Activated CD8-positive, alpha-beta T cell treated with anti-CD3 and anti-CD28 coated beads for 36 hours (primary cell): ENCODE measurements around the gene SKAP1. TPM values are rescaled to one million over a fixed set of nuclear protein-coding genes. Genes with fewer than 3 reads are reported as not detected.
"Not testable (repeated sequence)": the region's sequence is repeated elsewhere in the genome, so short reads cannot be mapped to it uniquely, and the experiment has no call there.

ENCODE experiments used
- ATAC-seq: fragments of 200-7000 bp; cut with Tn5 transposase; one replicate; pipeline ENCODE4 v1.10.0; 2021; ENCODE audit warnings: mild to moderate bottlenecking, moderate library complexity
- CTCF ChIA-PET: fragments of 350-600 bp; sonication (Branson Sonifier 250); formaldehyde crosslinking; loops from one replicate; lab custom pipeline; 2021; ENCODE audit warnings: antibody characterized with exemption; lab: Charles Lee
- POLR2A ChIA-PET: fragments of 350-600 bp; sonication (Branson Sonifier 250); formaldehyde crosslinking; loops from one replicate; lab custom pipeline; 2021; ENCODE audit warnings: antibody characterized with exemption; lab: Charles Lee
- DNase-seq: peaks from one replicate; pipeline ENCODE4 v3.0.0-alpha.2; 2020
- H3K27ac Mint-ChIP-seq: one replicate; pipeline ENCODE4 v1.8.0; 2021; ENCODE audit warnings: mild to moderate bottlenecking, mixed read lengths
- H3K27me3 Mint-ChIP-seq: one replicate; pipeline ENCODE4 v1.8.0; 2021; ENCODE audit warnings: mixed read lengths
- H3K36me3 Mint-ChIP-seq: one replicate; pipeline ENCODE4 v1.8.0; 2021; ENCODE audit warnings: low read depth, mixed read lengths
- H3K4me1 Mint-ChIP-seq: one replicate; pipeline ENCODE4 v1.8.0; 2021; ENCODE audit warnings: low read depth, mixed read lengths
- H3K4me3 Mint-ChIP-seq: one replicate; pipeline ENCODE4 v1.8.0; 2021; ENCODE audit warnings: mild to moderate bottlenecking, moderate library complexity, mixed read lengths
- H3K9me3 Mint-ChIP-seq: one replicate; pipeline ENCODE4 v1.8.0; 2021; ENCODE audit warnings: mixed read lengths
- intact Hi-C: fragments of 100-400 bp; cut with micrococcal nuclease; formaldehyde crosslinking; loops from one replicate; pipeline ENCODE4 v1.10.0; 2022
- total RNA-seq, 2 experiments: library from RNA; stranded (reverse); gene quantifications; one replicate each; pipeline ENCODE4 v1.2.3, GENCODE V29; 2021
- TF ChIP-seq, protein P1 (sequence below): fragments of 200-600 bp; IDR thresholded peaks from one replicate; pipeline ENCODE4 v1.8.0; 2022; ENCODE audit warnings: antibody characterized with exemption, mild to moderate bottlenecking

The SKAP1 gene
- total RNA-seq, 2 experiments from 2014 or later, result 73.9 to 81.3 TPM

DNA sequence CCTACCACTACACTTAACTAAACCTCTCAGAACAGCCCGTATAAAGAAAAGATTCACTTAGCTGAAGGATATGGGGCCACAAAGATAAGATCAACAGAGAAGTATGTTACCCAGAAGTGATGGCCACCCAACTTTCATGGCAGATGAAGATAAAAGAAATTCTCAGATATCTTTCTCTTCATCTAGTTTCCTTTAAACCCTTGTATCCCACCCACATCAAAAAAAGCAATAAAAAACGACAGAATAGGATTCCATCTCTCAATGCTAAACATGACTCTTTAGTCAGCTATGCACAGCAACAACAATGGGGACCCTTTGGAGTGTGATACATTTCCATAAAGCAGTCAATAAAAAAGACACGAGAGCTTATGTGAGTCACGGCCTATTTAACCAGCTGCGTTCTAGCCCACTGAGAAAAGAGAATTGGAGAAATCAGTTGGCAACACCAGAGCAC lies 235.9 kb downstream of the SKAP1 start:
- H3K4me3 Mint-ChIP-seq, result no peak overlapping the region
- peaks cover 21% of the 10 kb centered on the region for H3K36me3 Mint-ChIP-seq
- TF ChIP-seq, protein P1, sequence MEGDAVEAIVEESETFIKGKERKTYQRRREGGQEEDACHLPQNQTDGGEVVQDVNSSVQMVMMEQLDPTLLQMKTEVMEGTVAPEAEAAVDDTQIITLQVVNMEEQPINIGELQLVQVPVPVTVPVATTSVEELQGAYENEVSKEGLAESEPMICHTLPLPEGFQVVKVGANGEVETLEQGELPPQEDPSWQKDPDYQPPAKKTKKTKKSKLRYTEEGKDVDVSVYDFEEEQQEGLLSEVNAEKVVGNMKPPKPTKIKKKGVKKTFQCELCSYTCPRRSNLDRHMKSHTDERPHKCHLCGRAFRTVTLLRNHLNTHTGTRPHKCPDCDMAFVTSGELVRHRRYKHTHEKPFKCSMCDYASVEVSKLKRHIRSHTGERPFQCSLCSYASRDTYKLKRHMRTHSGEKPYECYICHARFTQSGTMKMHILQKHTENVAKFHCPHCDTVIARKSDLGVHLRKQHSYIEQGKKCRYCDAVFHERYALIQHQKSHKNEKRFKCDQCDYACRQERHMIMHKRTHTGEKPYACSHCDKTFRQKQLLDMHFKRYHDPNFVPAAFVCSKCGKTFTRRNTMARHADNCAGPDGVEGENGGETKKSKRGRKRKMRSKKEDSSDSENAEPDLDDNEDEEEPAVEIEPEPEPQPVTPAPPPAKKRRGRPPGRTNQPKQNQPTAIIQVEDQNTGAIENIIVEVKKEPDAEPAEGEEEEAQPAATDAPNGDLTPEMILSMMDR, result no peak
- H3K27me3 Mint-ChIP-seq, result no peaks in the 10 kb centered on the region
- intact Hi-C loops, result no loop called here
- POLR2A ChIA-PET, result no interaction called here
- no peak overlapping the region for H3K27ac Mint-ChIP-seq
- peak; percentile 82 for ATAC-seq
- no peaks in the 10 kb centered on the region for H3K9me3 Mint-ChIP-seq
- peak; percentile 12 for DNase-seq
- CTCF ChIA-PET, result interaction anchor here (1.1 to 1.7 kb wide), 4 partner anchors 9 to 442 kb away, joined by 3 to 4 read pairs (median 4); no protein-coding TSS in a partner anchor
- H3K4me1 Mint-ChIP-seq, result peaks cover 36% of the 10 kb centered on the region

DNA sequence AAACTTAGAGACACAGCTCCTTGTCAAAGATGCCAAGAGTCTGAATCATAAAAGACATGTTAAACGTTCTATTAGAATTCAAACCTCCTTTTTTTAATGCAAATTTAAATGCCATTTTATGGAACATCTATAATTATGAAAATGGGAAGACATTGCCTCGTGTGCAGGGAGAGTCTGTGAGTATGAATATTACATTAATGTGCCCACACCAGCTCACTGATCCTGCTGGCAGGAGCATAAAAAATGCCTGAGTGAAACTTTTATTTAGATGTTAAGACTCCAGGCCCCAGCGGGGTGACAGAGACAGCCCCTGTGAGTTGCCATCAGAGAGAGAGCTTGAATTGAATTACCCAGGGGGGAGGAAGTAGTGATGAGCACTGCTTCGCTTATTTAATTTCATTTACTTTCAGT lies 237.7 kb downstream of the SKAP1 start:
- peak overlapping the region; percentile 50 for H3K27ac Mint-ChIP-seq
- no peaks in the 10 kb centered on the region for H3K9me3 Mint-ChIP-seq
- H3K36me3 Mint-ChIP-seq, result peaks cover 21% of the 10 kb centered on the region
- TF ChIP-seq, protein P1, result no peak
- POLR2A ChIA-PET, result interaction anchor here (1.1 to 1.2 kb wide), 3 partner anchors 33 to 349 kb away, joined by 3 read pairs; no protein-coding TSS in a partner anchor
- CTCF ChIA-PET, result interaction anchor here (1.0 to 1.9 kb wide), 5 partner anchors 12 to 112 kb away, joined by 3 to 4 read pairs (median 3); no protein-coding TSS in a partner anchor
- peaks cover 36% of the 10 kb centered on the region for H3K4me1 Mint-ChIP-seq
- no peaks in the 10 kb centered on the region for H3K27me3 Mint-ChIP-seq
- intact Hi-C loops, result no loop called here
- ATAC-seq, result peak; percentile 22
- no peak overlapping the region for H3K4me3 Mint-ChIP-seq
- peak; percentile 9 for DNase-seq

DNA sequence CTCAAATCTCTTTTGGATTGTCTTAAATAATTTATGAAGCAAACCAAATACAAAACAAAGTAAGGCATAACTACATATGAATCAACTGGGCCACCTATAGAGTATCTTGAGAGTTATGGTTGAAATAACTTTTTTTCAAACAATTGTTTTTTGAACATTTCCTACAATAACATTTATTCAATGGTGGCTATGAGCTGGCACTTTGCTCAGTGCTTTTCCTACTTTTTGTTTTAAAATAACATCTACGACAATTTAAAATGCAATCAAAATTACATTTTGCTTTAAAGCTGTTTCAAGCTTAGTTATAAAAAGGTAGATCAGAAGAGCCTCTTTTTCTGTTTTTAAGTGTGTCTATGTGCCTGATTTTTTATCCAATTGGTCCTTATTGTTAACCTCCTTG lies 238.7 kb downstream of the SKAP1 start:
- CTCF ChIA-PET, result interaction anchor here (1.0 to 1.9 kb wide), 3 partner anchors 13 to 32 kb away, joined by 3 to 4 read pairs (median 3); no protein-coding TSS in a partner anchor
- H3K4me3 Mint-ChIP-seq, result no peak overlapping the region
- intact Hi-C loops, result no loop called here
- H3K9me3 Mint-ChIP-seq, result no peaks in the 10 kb centered on the region
- POLR2A ChIA-PET, result interaction anchor here (1.1 kb wide), 1 partner anchor 42 kb away, joined by 3 read pairs; no protein-coding TSS in a partner anchor
- no peaks in the 10 kb centered on the region for H3K27me3 Mint-ChIP-seq
- no peak for ATAC-seq
- no peak for DNase-seq
- H3K36me3 Mint-ChIP-seq, result peaks cover 18% of the 10 kb centered on the region
- H3K27ac Mint-ChIP-seq, result no peak overlapping the region
- TF ChIP-seq, protein P1, result no peak
- H3K4me1 Mint-ChIP-seq, result peaks cover 32% of the 10 kb centered on the region

DNA sequence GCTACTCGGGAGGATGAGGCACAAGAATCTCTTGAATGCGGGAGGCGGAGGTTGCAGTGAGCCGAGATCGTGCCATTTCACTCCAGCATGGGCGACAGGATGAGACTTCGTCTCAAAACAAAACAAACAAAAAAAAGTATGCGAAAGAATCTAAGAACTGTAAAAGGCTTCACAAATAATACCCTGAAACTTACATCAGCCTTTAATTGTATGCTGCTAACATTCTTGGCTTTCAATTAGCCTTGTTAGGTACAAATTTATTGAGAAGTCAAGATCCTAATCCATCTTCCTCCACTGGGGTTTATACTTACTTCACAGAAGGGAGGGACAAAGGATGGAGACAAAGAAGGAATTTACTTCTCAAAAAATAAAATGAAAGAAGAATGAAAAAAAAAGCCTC lies 239.1 kb downstream of the SKAP1 start:
- H3K27ac Mint-ChIP-seq, result no peak overlapping the region
- H3K4me1 Mint-ChIP-seq, result peaks cover 31% of the 10 kb centered on the region
- no peak overlapping the region for H3K4me3 Mint-ChIP-seq
- H3K27me3 Mint-ChIP-seq, result no peaks in the 10 kb centered on the region
- CTCF ChIA-PET, result no interaction called here
- POLR2A ChIA-PET, result no interaction called here
- peaks cover 20% of the 10 kb centered on the region for H3K36me3 Mint-ChIP-seq
- no peaks in the 10 kb centered on the region for H3K9me3 Mint-ChIP-seq
- DNase-seq, result no peak
- no peak for ATAC-seq
- TF ChIP-seq, protein P1, result no peak
- intact Hi-C loops, result no loop called here

DNA sequence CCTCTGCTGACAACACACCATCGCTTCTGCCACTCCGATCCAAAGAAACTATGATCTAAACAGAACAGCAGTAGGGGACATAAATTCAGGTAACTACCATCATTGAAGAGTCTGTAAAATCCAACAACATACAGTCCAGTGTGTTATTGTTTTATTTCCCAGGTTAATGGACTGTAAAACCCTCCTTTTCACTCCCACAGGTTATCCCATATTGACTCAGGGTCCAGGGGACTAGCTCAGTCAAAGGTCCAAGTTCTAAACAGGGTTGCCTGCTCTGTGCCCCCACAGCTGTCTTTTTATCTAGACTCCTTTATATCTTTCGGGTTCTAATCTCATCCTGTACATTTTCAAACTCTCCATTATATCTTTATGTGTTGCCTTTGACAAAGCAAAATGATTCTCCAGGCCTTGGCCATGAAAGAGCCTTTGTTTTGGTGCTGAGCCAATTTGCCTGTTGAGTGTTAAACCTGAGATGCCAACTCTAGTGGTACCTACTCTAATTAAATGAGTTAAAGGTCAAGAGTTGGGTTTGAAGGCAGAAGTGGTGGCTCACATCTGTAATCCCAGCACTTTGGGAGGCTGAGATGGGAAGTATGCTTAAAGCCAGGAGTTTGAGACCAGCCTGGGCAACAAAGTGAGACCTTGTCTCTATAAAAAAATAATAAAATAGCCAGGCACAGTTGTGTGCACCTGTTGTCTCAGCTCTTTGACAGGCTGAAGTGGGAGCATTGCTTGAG lies 242.0 kb downstream of the SKAP1 start:
- Mint-ChIP-seq H3K4me3 (no peak overlapping the region), H3K9me3 (no peaks in the 10 kb centered on the region), H3K4me1 (peaks cover 7% of the 10 kb centered on the region), H3K36me3 (peaks cover 8% of the 10 kb centered on the region), H3K27me3 (no peaks in the 10 kb centered on the region), H3K27ac (no peak overlapping the region)
- ATAC-seq, result no peak
- ChIA-PET POLR2A (no interaction called here), CTCF (no interaction called here)
- no peak for DNase-seq
- intact Hi-C loops, result no loop called here
- TF ChIP-seq, protein P1, result no peak

DNA sequence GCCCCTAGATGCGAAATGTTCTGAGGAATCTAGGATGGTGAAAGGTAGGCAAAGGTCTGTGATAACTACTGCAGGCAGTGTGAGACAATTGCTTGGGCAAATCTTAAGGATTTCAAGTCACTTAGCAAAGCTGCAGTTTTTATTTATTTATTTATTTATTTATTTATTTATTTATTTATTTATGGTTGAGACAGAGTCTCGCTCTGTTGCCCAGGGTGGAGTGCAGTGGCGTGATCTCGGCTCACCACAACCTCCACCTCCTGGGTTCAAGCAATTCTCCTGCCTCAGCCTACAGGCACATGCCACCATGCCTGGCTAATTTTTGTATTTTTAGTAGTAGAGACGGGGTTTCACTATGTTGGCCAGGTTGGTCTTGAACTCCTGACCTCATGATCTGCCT lies 243.7 kb downstream of the SKAP1 start:
- DNase-seq, H3K4me3 Mint-ChIP-seq, H3K27ac Mint-ChIP-seq, ATAC-seq, H3K9me3 Mint-ChIP-seq, intact Hi-C loops, H3K36me3 Mint-ChIP-seq, H3K27me3 Mint-ChIP-seq, H3K4me1 Mint-ChIP-seq: not testable (repeated sequence)
- CTCF ChIA-PET, result interaction anchor here (1.4 to 1.7 kb wide), 2 partner anchors 9 to 10 kb away, joined by 3 to 4 read pairs; no protein-coding TSS in a partner anchor
- POLR2A ChIA-PET, result interaction anchor here (0.7 kb wide), 1 partner anchor 45 kb away, joined by 4 read pairs; no protein-coding TSS in a partner anchor
